ENCODE results near the gene CLN3. TPM values are rescaled to one million over a fixed set of nuclear protein-coding genes. Genes with fewer than 3 reads are reported as not detected.

The CLN3 gene
- total and polyA plus RNA-seq, 2 of the 13 experiments (the other 11 are each of a cell fraction or from before 2014, with no cell fraction given) = 23.4 to 46.8 TPM

- 0 out of 2 replicates have a peak, but pooled peaks have one; percentile 52 for TF ChIP-seq RERE (CRISPR knock-in tag; IDR thresholded peaks at IDR 0.05; ENCODE audit: low read depth)
- peak; percentile 28; the same call in 1 of the 2 replicates for TF ChIP-seq POGZ (CRISPR knock-in tag; IDR thresholded peaks at IDR 0.05)
- 0 out of 2 replicates have a peak, but pooled peaks have one; percentile 62 for TF ChIP-seq ZNF740 (CRISPR knock-in tag; IDR thresholded peaks at IDR 0.05)
- no peak for TF ChIP-seq KLF9 (CRISPR knock-in tag; IDR thresholded peaks at IDR 0.05; ENCODE audit: low read depth)
- no peak for TF ChIP-seq DDIT3 (CRISPR knock-in tag; IDR thresholded peaks at IDR 0.05)
- TF ChIP-seq PAF1 (CRISPR knock-in tag; IDR thresholded peaks at IDR 0.05) = no peak
- TF ChIP-seq PREB (CRISPR knock-in tag; IDR thresholded peaks at IDR 0.05) = no peak
- TF ChIP-seq ZNF773 (CRISPR knock-in tag; IDR thresholded peaks at IDR 0.05; ENCODE audit: borderline replicate concordance) = no peak
- no peak for TF ChIP-seq FOXC1 (CRISPR knock-in tag; IDR thresholded peaks at IDR 0.05; ENCODE audit: borderline replicate concordance)
- peak; percentile 86 for TF ChIP-seq TEAD3 (CRISPR knock-in tag; optimal IDR thresholded peaks at IDR 0.05; ENCODE audit: borderline replicate concordance)
- no peak for TF ChIP-seq SMARCE1 (IDR thresholded peaks at IDR 0.05; ENCODE audit: borderline replicate concordance)
- TF ChIP-seq PITX1 (CRISPR knock-in tag; IDR thresholded peaks at IDR 0.05) = peak; percentile 64; the same call in 1 of the 2 replicates
- no peak for TF ChIP-seq JDP2 (CRISPR knock-in tag; IDR thresholded peaks at IDR 0.05; ENCODE audit: borderline replicate concordance)
- peak; percentile 40; the same call in 1 of the 2 replicates for TF ChIP-seq ZFY (CRISPR knock-in tag; IDR thresholded peaks at IDR 0.05)
- no peak for TF ChIP-seq EHMT2 (IDR thresholded peaks at IDR 0.05; ENCODE audit: borderline replicate concordance, low read depth, low read length)
- peak; percentile 82 for TF ChIP-seq SATB2 (CRISPR knock-in tag; IDR thresholded peaks at IDR 0.05)
- TF ChIP-seq ATF2 (CRISPR knock-in tag; IDR thresholded peaks at IDR 0.05) = no peak
- no peak for TF ChIP-seq ZNF607 (CRISPR knock-in tag; IDR thresholded peaks at IDR 0.05; ENCODE audit: borderline replicate concordance)
- no peak for TF ChIP-seq TCF12 (IDR thresholded peaks at IDR 0.05)
- TF ChIP-seq TCF12 (CRISPR knock-in tag; IDR thresholded peaks at IDR 0.05) = no peak
- no peak for TF ChIP-seq HNRNPUL1 (IDR thresholded peaks at IDR 0.05; ENCODE audit: low read depth, low read length)
- 0 out of 2 replicates have a peak, but pooled peaks have one; percentile 74 for TF ChIP-seq ZNF557 (CRISPR knock-in tag; IDR thresholded peaks at IDR 0.05)
- 0 out of 2 replicates have a peak, but pooled peaks have one; percentile 54 for TF ChIP-seq ARNTL (CRISPR knock-in tag; IDR thresholded peaks at IDR 0.05)
Observed at GRCh38 chr16:28505489-28506137, 13.7 kb upstream of the CLN3 start (continued).

All from HepG2 (cell line).